Right lobe of liver (tissue), 4 donors: ENCODE results near the gene ANO2.

Experiments
- CTCF ChIP-seq, 4 donors: fragments of 200-600 bp in 3 of 4; fragments of 450-650 bp in 1 of 4; IDR thresholded peaks; one replicate each; pipeline versions ENCODE4 v1.5.1 to v1.8.0; 2016 to 2022; ENCODE audit warnings: antibody characterized with exemption in 4 of 4, mild to moderate bottlenecking in 2 of 4
- POLR2A ChIP-seq: fragments of 450-650 bp; IDR thresholded peaks from one replicate; pipeline ENCODE4 v1.6.1; 2017; ENCODE audit warnings: antibody characterized with exemption, mild to moderate bottlenecking
- donor health status: DM: no; HTN: no; CAD: no.
- donor health status: DM: no; HTN: no; CAD: no.
- donor health status: DM: no; HTN: yes; CAD: no.

- no peak for TF ChIP-seq CTCF (IDR thresholded peaks at IDR 0.05)
- no peak for TF ChIP-seq POLR2A
These were observed 226.4 kb downstream of the ANO2 start for GRCh38 chr12:5718680-5719079.
